Right ventricle myocardium superior (tissue), 1 donor: Measurements from ENCODE around the gene NPL. TPM values are rescaled to one million over a fixed set of nuclear protein-coding genes. Genes with fewer than 3 reads are reported as not detected.

Experiments used
- ATAC-seq: fragments of 200-7000 bp; cut with Tn5 transposase; one replicate; pipeline ENCODE4 v1.9.1; 2020; ENCODE audit warnings: mild to moderate bottlenecking; ENCODE audit not compliant: poor library complexity
- DNase-seq: peaks from one replicate; pipeline ENCODE4 v3.0.0-alpha.2; 2020
- intact Hi-C: fragments of 100-400 bp; cut with DNase I; formaldehyde crosslinking; loops from one replicate; pipeline ENCODE4 v1.11.2; 2022
- total RNA-seq: library from RNA; stranded (reverse); fragmentation: NEBNext Ultra II Directional; extraction: Animal tissue kit (Norgen Biotek cat#: 25700); gene quantifications from one replicate; pipeline ENCODE4 v1.2.1, GENCODE V29; 2021
- donor health status: DM: no; HTN: yes; CAD: no; lungs with severe emphysema.

The NPL gene
- total RNA-seq, 1 donor from 2014 or later = 5.3 TPM

DNA sequence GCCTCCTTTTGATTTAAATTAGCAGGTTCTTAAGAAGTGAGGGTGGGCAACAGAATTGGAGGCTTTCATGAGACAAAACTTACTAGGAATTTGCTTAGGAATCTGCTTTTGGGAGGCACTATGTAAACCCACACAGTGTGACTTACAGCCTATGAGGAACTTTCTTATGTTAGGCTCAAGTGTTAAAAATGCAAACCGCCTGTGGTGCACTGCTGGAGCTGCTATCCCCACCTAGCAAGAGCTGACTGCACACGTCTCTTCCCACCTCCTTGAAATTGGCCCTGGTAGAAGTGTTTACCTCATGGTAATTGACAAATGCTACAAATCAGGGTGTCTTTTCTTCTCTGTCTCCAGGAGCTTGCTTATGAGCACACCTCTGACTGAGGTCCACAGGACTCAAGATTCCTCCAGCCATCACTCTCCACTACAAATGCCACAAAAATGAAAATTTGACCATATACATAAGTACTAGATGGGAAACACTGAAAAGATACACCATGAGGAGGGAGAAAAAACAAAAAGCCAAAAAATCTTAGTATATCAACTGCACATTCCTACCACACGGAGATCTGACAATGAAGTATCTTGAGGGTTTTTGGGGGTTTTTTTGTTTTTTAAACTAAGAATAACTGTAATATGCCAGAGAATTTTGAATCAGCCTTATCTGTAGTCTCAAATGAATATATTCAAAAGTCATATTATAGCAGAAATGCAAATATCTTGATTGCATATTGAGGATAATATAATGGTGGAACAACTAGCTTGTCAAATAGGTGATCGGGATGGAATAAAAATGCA lies 18.2 kb upstream of the NPL start:
- ATAC-seq (no peak), DNase-seq (no peak)
- intact Hi-C loops = no loop called here

DNA sequence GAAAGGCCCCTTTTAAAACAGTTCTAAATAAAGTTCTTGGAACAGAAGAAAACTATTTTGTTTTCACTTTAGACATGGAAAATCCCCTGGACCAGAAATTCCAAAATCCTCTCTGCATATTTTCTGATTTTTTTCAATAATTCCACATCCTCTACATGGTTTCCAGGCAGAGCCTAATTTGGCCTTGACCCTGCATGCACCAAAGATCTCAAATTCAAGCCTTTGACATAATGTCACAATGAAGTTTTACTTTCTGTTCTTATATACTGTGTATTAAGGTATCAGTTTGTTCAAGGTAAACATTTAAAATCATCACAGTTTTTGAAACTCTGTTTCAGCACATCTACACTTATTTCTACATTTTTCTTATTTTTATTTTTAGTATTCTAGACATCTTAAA lies 12.2 kb upstream of the NPL start:
- intact Hi-C loops = no loop called here
- no peak for DNase-seq
- ATAC-seq = no peak

DNA sequence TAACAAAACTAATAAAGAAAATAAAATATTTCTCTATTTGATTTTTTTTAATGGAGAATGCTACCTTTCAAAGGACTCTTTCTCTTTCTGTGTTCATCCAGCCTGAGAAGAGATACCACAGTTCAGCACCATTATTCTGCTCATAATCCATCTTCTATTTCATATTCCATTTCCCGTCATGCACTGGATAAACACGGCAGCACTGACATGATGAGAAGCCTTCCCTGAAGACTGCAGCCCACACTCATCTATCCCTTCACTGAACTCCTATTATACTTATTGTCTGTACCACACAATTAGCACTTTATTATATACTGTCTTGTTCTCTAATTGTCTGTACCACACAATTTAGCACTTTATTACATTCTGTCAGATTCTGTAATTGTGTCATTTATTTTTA lies 10.7 kb upstream of the NPL start:
- intact Hi-C loops = no loop called here

DNA sequence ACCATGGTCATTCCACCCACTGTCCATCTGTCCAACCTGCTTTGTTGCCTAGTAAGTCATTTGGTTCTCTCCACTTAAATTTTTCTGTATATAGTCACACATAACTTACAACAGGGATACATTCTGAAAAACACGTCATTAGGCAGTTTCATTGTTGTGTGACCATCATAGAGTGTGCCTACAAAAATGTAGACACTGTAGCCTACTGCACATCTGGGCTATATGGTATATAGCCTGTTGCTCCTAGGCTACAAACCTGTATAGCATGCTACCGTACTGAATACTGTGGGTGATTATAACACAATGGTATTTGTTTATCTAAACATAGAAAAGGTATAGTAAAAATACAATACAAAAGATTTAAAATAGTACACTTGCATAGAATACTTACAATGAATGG lies 10.0 kb upstream of the NPL start:
- intact Hi-C loops = no loop called here
- no peak for ATAC-seq
- DNase-seq = no peak

More for the DNA sequence above, 10.7 kb upstream of the NPL start:
- DNase-seq (no peak), ATAC-seq (no peak)

DNA sequence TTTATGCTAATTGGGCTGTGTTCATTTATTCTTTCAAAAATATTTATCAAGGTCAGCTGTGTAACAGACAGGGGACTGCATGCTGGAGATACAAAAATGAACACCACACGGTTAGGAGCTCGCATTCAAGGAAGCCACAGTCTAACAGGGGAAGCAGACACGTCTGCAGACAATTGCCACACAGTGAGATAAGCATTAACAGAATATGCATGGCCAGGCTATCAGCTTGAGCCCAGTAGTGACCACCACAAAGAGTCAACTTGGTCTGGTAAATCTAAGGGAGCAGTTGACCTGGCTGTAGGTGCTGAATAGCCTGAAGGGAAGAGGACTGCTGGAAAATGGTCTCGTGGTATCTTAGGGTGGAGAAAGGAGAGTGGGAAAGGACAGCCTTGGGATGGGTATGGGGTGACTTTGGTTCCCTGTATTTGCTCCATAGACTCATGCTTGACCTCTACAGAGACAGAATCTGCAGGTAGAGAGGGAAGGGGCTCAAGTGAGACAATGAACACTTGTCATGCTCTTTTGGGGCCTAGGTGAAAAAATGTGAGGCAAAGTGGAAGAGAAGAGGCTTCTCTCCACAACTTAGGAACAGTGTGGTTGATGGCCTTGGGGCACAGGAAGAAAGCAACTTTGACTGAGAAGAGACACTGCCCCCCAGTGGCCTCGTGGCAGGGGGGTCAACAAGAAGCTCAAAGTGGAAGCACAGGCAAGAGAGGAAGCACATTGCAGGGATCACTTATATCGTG lies 7.6 kb upstream of the NPL start:
- DNase-seq (peak; percentile 80), ATAC-seq (peak; percentile 87)
- intact Hi-C loops = loop anchor here (2.0 to 10.0 kb wide), 2 partner anchors 179 to 697 kb away; no protein-coding TSS in a partner anchor

DNA sequence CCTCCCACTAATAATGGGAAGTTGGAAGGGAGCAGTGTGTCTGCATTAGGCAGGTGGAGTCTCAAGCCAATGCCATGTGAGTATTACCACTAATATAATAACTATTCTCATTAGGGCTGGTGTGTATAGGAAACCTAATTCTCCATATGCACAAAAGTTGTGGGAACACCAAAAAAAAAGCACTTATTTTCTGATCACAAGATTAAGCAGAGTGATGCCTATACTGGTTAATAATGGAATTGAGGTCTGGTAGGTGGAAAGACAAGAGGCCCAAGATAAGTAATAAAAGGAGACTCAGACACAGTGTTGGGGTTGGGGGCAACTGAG lies 7.0 kb upstream of the NPL start:
- intact Hi-C loops = loop anchor here (2.0 to 10.0 kb wide), 2 partner anchors 180 to 698 kb away; no protein-coding TSS in a partner anchor
- no peak for ATAC-seq

DNA sequence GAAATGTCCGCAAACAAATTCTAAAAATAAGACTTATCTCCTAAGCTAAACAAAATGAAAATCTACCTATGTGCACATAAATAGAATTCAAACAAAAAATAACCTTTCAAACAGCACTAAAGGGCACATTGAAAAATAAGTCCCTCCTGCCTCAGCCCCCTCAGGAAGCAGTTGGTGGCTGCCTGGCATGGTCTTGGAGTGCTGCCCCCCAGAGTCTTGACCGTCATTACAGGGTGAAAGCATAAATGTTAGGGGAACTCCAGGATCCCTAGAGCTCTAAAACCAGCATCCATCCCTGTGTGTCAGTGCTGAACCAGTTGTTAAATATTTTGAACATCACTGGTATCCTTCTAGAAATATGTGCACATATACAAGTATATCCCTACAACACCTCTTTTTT lies 6.5 kb upstream of the NPL start:
- ATAC-seq = no peak
- DNase-seq = no peak
- intact Hi-C loops = loop anchor here (2.0 to 10.0 kb wide), 2 partner anchors 180 to 698 kb away; no protein-coding TSS in a partner anchor

More for the DNA sequence above, 7.0 kb upstream of the NPL start:
- DNase-seq = no peak

DNA sequence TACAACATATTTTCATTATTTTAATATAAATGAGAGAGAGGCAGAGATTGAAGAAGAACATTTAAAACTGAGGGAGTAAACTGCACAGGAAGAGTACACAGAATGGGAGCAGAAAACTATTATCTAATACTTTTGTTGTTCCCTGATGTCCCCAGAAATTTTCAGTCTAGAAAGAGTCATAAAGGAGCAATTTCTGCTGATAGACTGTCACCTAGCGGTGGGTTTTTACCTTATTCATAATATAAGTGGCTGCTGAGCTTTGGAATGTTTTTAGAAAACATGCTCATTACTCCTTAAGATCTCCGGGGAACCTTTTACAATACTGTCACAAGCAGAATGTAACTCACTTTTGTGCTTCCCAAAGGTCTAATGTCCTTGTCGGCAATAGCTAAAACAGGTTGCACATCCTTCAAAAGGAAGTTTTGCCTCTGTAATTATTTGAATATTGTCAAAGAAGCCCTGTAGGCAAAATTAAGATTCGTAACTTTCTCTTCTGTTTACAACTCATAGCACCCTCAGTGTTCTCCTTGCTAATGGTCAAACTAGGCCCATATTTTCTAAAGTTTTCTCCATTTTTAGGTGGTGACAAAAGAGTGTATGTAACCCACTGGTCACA lies 4.9 kb upstream of the NPL start:
- intact Hi-C loops = loop anchor here (10.0 kb wide), 1 partner anchor 700 kb away; no protein-coding TSS in a partner anchor
- no peak for ATAC-seq
- no peak for DNase-seq

DNA sequence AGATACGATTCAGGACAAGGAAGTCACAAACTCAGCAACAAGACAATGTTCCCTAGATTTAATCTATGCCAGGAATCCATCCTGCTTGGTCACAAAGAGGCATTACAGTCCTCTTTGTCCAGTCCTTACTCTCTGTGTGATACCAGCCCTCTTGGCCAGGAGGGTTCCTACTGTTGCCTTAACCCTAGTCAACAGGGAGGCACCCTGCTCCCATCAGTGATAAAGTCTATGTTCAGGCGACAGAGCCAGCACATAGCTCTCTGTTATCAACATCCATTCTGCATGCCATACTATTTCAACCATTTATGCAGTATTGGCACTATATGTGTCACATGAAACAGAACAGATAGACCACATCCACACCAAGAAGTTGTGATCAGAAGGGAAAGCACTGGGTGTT lies 4.4 kb upstream of the NPL start:
- DNase-seq = no peak
- intact Hi-C loops = loop anchor here (10.0 kb wide), 1 partner anchor 700 kb away; no protein-coding TSS in a partner anchor
- ATAC-seq = no peak

DNA sequence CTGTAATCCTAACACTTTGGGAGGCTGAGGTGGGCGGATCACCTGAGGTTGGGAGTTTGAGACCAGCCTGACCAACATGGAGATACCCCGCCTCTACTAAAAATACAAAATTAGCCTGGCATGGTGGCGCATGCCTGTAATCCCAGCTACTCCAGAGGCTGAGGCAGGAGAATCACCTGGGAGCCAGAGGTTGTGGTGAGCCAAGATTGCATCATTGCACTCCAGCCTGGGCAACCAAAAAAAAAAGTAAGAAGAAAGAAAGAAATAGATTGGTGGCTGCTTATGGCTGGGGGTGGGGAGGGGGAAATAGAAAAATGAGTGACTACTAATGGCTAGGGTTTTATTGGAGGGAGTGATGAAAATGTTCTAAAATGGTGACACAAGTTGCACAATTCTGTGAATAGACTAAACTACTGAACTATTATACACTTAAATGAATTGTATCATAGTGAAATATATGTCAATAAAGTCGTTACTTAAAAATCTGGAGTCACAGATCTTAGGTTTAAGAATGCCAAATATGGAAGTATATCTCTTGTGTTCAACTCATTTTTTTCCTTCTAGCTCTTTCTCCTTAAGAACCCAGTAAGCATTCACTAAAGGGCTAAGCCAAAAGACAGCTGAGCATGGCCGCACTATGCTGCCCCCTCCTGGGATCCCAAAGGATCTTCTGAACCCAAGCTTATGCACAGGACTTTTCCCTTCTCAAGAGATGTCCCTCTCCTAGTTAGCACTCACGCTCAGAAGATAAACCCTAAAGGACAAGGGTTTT lies 3.2 kb upstream of the NPL start:
- ATAC-seq (peak; percentile 33), DNase-seq (peak; percentile 54)
- intact Hi-C loops = loop anchor here (10.0 kb wide), 1 partner anchor 702 kb away; no protein-coding TSS in a partner anchor

DNA sequence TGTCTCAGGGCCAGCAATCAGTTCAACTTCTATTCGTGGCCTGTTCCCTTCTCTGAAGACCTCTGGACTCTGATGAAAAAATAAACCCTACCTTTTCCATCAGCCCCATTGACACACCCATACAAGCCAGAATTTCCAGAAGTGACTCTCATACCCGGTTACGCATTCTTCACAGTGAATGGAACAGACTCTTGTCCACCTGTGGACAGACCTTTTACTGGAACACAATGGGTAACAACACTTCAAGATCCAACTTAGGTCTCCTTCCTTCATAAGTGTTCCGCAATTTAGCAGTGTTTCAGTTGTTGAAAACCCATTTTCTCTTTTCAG lies 2.6 kb upstream of the NPL start:
- ATAC-seq = no peak
- no peak for DNase-seq
- intact Hi-C loops = loop anchor here (10.0 kb wide), 1 partner anchor 702 kb away; no protein-coding TSS in a partner anchor

DNA sequence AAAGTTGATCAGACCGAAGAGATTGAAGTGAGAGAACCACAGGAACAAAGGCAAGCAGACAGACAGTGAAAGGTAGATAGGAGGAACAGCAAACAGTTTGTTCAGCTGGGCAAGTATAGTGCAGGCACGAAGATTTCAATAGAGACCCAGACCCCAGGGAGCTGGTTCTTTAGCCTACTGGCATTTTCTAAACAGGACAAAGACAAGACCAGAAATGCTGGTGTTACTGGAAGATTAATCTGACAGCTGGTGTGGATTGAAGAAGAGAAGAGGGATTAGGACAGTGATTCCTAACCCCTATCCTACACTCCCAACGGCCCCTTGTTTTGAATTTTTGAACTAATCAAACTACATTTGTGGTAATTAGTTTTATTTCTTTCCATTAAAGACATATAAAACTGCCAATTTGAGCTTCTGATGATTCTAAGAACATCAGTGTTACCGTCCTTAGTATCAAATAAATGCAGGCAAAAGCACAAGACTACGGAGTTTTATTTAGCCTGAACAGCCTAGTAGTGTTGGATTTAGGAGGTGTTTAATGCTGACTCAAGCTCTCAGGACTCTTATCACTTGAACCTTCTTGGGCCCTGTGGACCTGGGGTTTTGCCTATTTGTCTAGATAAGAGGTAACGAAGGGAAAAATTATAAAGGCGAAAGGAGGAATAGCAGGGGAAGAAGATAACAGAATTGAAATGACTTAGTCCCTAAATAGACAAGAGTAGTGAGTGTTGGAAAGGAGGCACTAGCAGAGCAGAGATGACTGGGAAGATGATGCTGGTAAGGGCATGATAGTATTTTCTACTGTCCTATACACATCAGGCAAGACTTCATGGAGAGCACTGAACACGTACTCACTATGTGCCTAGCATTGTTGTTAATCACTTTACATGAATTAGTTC lies 2.0 kb downstream of the NPL start:
- no peak for ATAC-seq
- intact Hi-C loops = no loop called here
- DNase-seq = no peak

DNA sequence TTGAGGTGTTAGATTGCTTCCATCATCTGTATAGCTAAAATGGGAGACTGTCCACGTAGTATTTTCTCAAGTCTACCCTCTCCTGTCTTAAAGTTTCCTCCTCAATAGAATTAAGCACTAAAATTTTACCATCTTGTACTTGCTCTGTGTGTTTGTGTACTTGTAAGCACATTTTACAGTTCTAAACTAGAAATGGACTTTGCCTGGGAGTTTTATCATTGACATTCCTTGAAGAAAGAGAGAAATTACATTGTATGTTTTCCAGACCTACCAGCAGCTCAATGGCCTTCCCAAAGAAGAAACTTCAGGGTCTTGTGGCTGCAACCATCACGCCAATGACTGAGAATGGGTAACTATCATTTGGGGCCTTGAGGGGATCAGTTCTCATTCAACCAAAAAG lies 4.5 kb downstream of the NPL start:
- intact Hi-C loops = no loop called here
- DNase-seq = no peak
- no peak for ATAC-seq

DNA sequence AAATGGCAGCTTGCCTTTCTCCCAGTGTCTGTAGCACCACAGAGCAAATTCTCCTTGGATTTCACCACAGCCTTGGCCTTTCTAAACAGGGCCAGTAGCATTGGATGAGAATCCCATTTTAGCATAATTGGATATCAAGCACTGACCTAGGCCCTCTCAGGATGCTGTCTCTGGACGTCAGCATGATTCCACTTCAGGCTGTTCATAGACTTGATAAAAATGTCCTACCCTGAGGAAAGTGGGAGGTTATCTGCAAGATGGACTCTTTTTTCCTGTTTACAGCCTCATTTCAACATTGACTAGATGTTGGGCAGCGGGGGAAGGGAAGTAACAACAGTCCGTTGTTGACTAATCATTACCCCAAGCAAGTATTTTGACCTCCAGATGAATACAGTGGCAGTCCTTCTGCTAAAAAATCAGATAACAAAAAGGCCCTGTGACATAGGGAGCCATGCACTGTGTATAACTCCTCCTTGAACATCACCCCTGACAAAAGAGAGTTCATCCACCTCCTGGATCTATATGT lies 5.2 kb downstream of the NPL start:
- intact Hi-C loops = no loop called here
- peak; percentile 18 for ATAC-seq
- no peak for DNase-seq

DNA sequence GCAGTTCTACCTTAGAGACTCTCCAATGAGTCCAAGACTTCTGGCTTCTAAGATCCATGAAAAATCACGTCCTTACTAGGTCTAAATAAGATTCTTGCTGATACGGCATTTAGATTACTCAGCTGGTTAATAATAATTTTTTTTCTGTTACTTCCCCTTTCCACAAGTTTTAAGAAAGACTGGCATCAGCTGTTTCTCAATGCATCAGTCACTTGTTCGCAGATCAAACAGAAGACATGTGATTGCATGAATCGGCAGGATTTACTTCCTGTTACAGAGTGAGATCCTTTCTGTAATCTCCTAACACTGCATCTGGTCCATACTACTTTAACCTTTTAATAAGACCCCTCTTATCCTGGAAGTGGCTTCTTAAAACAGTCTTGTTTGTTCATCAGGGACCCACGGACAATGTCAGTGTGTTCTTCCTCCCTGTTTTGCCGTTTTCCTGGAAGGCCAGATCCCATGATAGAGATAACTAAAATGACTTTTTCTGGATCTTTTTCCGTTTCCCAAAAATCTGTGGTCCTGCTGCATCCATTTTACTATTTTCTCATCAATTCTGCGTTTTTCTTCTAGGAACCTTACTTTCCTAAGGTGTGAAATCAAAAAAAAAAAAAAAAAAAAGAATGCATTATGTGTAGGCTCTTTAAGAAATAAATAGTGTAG lies 6.1 kb downstream of the NPL start:
- ATAC-seq = peak; percentile 61
- intact Hi-C loops = no loop called here
- no peak for DNase-seq

DNA sequence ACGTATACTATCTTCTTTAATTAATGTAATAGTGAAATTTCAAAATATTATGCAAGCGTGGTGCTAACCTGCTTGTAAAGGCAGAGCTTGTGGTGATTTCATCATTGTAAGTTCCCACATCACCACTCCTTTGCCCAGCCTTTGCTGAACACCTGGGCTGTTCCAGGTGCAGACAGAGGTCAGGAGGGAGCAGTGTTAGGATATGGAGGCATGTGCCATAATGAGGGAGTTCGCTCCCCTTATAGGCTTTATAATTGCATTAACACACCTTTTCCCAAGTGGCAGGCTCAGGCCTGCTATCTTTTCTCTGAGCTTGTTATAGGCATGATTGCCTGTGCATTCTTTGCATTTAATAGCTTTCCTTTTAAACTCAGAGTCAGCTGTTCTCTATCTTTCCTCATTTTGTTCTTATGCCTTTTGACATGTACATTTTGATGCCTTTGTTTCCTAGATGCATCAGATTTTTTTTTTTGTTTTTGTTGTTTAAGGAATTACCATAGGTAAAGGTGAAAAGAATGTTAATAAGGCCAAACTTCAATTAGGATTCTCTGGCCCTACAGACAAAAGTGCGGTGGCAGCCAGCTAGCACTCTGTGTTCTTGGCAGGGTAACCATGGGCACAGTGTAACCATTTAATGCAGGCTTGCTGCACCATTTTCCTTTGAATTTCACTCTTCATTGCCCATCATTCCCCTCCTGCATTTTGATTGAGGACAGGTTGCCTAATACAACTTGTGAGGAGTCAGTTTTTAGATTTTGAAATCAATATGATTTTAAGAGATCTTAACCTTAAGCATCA lies 12.6 kb downstream of the NPL start:
- DNase-seq (no peak), ATAC-seq (peak; percentile 71)
- intact Hi-C loops = no loop called here
